Common myeloid progenitor, CD34-positive (primary cell): Measurements from ENCODE around the gene RIN1.
A peak's percentile ranks its signal among the peaks of the same experiment; 100 is the strongest.
"Not testable (repeated sequence)": the region's sequence is repeated elsewhere in the genome, so short reads cannot be mapped to it uniquely, and the experiment has no call there.

Experiments
- CTCF ChIA-PET: fragments of 350-600 bp; sonication (Branson Sonifier 250); formaldehyde crosslinking; loops from one replicate; lab custom pipeline; 2021; ENCODE audit warnings: antibody characterized with exemption; lab: Charles Lee
- POLR2A ChIA-PET: fragments of 350-600 bp; sonication (Branson Sonifier 250); formaldehyde crosslinking; loops from one replicate; lab custom pipeline; 2021; ENCODE audit warnings: antibody characterized with exemption; lab: Charles Lee
- DNase-seq, 3 donors: peaks; one replicate each; pipeline versions ENCODE4 v3.0.0 to v3.0.0-alpha.2; 2013
- H3K27ac ChIP-seq, 2 experiments: 1 replicate in 1 of 2; 2 replicates in 1 of 2; pipeline ENCODE4 v1.7.0; 2013; ENCODE audit warnings: inconsistent platforms in 2 of 2, low read length in 2 of 2, mild to moderate bottlenecking in 2 of 2, low read depth in 1 of 2, moderate library complexity in 1 of 2; ENCODE audit not compliant: severe bottlenecking in 2 of 2, insufficient read depth in 1 of 2, poor library complexity in 1 of 2
- H3K27me3 ChIP-seq, 5 experiments: replicated peaks in 2 of 5; 1 replicate in 3 of 5; 2 replicates in 2 of 5; pipeline versions ENCODE4 v1.6.1 to v1.7.0; 2013; ENCODE audit warnings: low read length in 4 of 5, mild to moderate bottlenecking in 2 of 5, moderate library complexity in 2 of 5, inconsistent platforms in 1 of 5; ENCODE audit not compliant: insufficient read depth in 5 of 5, control insufficient read depth in 4 of 5
- H3K36me3 ChIP-seq, 4 experiments: 1 replicate in 2 of 4; 2 replicates in 2 of 4; pipeline versions ENCODE4 v1.6.1 to v1.7.0; 2013; ENCODE audit warnings: low read length in 3 of 4, control low read depth in 1 of 4, mild to moderate bottlenecking in 1 of 4; ENCODE audit not compliant: control insufficient read depth in 4 of 4, insufficient read depth in 4 of 4
- H3K4me1 ChIP-seq, 4 experiments: 1 replicate in 3 of 4; 2 replicates in 1 of 4; pipeline versions ENCODE4 v1.6.1 to v1.7.1; 2013; ENCODE audit warnings: low read length in 3 of 4, mild to moderate bottlenecking in 3 of 4, control low read depth in 1 of 4, inconsistent platforms in 1 of 4, moderate library complexity in 1 of 4; ENCODE audit not compliant: control insufficient read depth in 4 of 4, insufficient read depth in 4 of 4; ENCODE audit errors: control extremely low read depth in 1 of 4
- H3K4me3 ChIP-seq, 7 experiments: 1 replicate in 4 of 7; 2 replicates in 3 of 7; pipeline versions ENCODE4 v1.5.1 to v1.7.0; 2013; ENCODE audit warnings: mild to moderate bottlenecking in 7 of 7, low read length in 6 of 7, moderate library complexity in 6 of 7, inconsistent platforms in 2 of 7, low read depth in 2 of 7, control low read depth in 1 of 7; ENCODE audit not compliant: insufficient read depth in 4 of 7, control insufficient read depth in 1 of 7; ENCODE audit errors: extremely low read depth in 1 of 7
- H3K9me3 ChIP-seq, 5 experiments: 1 replicate in 4 of 5; 2 replicates in 1 of 5; pipeline versions ENCODE4 v1.6.1 to v1.7.1; 2013; ENCODE audit warnings: low read length in 4 of 5, mild to moderate bottlenecking in 2 of 5, inconsistent platforms in 1 of 5, low read depth in 1 of 5, moderate library complexity in 1 of 5; ENCODE audit not compliant: control insufficient read depth in 4 of 5, insufficient read depth in 2 of 5; ENCODE audit errors: control extremely low read depth in 1 of 5
- WGBS: methylation state at CpG from one replicate; pipeline ENCODE4 v1.1.5; 2013; ENCODE audit not compliant: insufficient coverage; 5-methylcytosine and 5-hydroxymethylcytosine counted together

Gene RIN1

DNA sequence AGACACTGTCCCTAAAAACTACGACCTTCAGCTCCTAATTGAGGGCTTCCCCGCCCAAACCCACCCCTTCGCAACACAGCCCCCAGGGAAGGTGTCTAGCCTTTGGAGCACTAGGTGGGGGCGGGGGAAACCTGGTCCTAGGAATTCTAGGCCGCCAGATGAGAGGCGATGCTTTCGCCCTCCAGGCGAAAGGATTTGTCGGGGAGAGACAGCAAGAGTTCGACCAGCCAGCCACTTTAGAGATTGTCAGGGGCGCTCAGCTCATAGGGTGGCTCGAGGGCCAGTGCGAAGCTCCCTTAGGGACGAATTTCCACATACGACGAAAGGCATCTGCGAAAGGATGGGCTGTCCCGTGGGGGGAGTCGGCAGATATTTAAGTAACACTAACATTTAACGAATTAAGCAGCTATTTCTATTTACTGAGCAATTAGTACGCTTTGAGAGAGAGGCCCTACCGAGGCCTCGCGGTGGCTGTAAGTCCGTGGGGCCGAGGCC is 24.7 kb downstream of the RIN1 start:
- Histone ChIP-seq H3K27me3 (peaks cover 0 to 2% (median 0%) of the 10 kb centered on the region in 5 experiments), H3K27ac (peak overlapping the region in 1 of 2 experiments; percentile 73), H3K4me1 (peaks cover 0 to 28% (median 24%) of the 10 kb centered on the region in 4 experiments), H3K9me3 (no peaks in the 10 kb centered on the region), H3K36me3 (no peaks in the 10 kb centered on the region), H3K4me3 (peak overlapping the region; percentile 45 to 77 (median 70))
- ChIA-PET POLR2A (interaction anchor here (0.7 to 0.9 kb wide), 3 partner anchors 17 to 22 kb away, joined by 3 to 4 read pairs (median 3); partner anchors contain the start of gene YIF1A), CTCF (interaction anchor here (0.7 to 6.6 kb wide), 19 partner anchors 10 to 81 kb away, joined by 3 to 86 read pairs (median 8); partner anchors contain the start of genes BRMS1, RIN1 and YIF1A)
- DNase-seq, result no peak
- WGBS, result 25% methylated on average over 12 of the region's 26 CpGs

DNA sequence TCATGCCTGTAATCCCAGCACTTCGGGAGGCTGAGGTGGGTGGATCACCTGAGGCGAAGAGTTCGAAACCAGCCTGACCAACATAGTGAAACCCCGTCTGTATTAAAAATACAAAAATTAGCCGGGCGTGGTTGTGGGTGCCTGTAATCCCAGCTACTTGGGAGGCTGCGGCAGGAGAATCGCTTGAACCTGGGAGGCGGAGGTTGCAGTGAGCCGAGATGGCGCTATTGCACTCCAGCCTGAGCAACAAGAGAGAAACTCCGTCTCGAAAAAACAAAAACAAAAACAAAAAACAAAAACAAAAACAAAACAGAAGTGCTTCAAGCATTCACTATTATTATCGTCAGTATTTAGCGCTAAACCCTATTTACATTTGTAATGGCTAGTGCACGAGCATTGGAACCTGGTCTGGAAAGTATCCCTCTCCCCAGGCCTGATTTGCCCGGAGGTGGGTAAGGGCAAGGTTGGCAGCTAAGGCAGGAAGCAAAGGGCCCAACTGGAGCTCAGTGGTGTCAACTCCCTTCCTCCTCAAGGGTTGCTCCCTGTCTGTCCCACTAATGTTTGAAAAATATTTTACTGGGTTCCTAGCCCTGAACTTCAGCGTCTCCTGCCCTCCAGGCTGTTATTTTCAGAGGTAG is 25.3 kb downstream of the RIN1 start:
- peaks cover 0 to 23% (median 21%) of the 10 kb centered on the region in 4 experiments for H3K4me1 ChIP-seq
- not testable (repeated sequence) for DNase-seq, H3K27ac ChIP-seq, H3K9me3 ChIP-seq, H3K4me3 ChIP-seq, H3K27me3 ChIP-seq, H3K36me3 ChIP-seq
- POLR2A ChIA-PET, result interaction anchor here (0.8 kb wide), 1 partner anchor 21 kb away, joined by 3 read pairs; no protein-coding TSS in a partner anchor
- CTCF ChIA-PET, result interaction anchor here (0.7 to 6.6 kb wide), 18 partner anchors 10 to 82 kb away, joined by 3 to 86 read pairs (median 8); partner anchors contain the start of genes BRMS1, RIN1 and YIF1A
- WGBS, result 91% methylated on average over 13 of the region's 18 CpGs

DNA sequence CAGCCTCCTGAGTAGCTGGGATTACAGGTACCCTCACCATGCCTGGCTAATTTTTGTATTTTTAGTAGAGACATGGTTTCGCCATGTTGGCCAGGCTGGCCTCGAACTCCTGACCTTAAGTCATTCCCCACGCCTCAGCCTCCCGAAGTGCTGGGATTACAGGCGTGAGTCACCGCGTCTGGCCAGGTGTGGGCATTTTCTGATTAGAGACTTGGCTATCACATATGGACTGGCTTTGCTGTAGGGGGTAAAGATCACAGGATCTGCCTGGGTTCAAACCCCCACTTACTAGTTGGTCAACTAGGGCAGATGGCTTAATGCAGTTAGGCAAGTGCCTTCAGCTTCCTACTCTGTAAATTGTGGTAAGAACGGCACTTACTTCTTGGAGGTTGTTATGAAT is 25.9 kb downstream of the RIN1 start:
- no peak overlapping the region for H3K27ac ChIP-seq
- WGBS, result 96% methylated on average over 8 of the region's 8 CpGs
- peaks cover 0 to 23% (median 20%) of the 10 kb centered on the region in 4 experiments for H3K4me1 ChIP-seq
- DNase-seq, result no peak
- H3K27me3 ChIP-seq, result peaks cover 0 to 2% (median 0%) of the 10 kb centered on the region in 5 experiments
- CTCF ChIA-PET, result interaction anchor here (1.2 to 6.6 kb wide), 6 partner anchors 9 to 79 kb away, joined by 3 to 86 read pairs (median 45); partner anchors contain the start of genes BRMS1 and RIN1
- no peaks in the 10 kb centered on the region for H3K9me3 ChIP-seq
- no peak overlapping the region for H3K4me3 ChIP-seq
- H3K36me3 ChIP-seq, result no peaks in the 10 kb centered on the region
- POLR2A ChIA-PET, result interaction anchor here (0.6 kb wide), 1 partner anchor 805 kb away, joined by 3 read pairs; no protein-coding TSS in a partner anchor

DNA sequence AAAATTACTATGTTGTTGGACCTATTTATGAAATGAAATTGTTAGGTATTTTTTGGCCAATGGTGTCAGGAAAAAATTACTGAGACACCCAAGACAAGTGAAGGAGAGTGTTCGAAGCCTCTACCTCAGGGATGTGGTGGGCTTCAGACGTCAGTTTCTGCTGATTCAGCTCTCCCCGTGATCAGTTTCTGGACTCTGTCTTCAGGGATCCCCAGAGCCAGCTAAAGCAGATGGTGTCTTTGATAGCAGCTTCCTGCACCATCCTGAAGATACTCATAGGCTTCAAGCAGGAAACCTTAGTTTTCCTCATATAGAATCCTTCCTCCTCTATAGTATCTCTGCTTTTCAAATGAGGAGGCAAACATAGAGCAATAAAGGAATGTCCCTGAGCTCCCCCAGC is 26.8 kb downstream of the RIN1 start:
- ChIA-PET CTCF (interaction anchor here (1.2 to 6.6 kb wide), 5 partner anchors 9 to 53 kb away, joined by 3 to 86 read pairs (median 46); partner anchors contain the start of genes BRMS1 and RIN1), POLR2A (interaction anchor here (0.6 kb wide), 1 partner anchor 804 kb away, joined by 3 read pairs; no protein-coding TSS in a partner anchor)
- Histone ChIP-seq H3K4me3 (no peak overlapping the region), H3K27ac (no peak overlapping the region), H3K9me3 (no peaks in the 10 kb centered on the region), H3K4me1 (peaks cover 0 to 23% (median 20%) of the 10 kb centered on the region in 4 experiments), H3K36me3 (no peaks in the 10 kb centered on the region), H3K27me3 (peaks cover 0 to 2% (median 0%) of the 10 kb centered on the region in 5 experiments)
- no peak for DNase-seq
- WGBS, result 67% methylated on average over 3 of the region's 3 CpGs

DNA sequence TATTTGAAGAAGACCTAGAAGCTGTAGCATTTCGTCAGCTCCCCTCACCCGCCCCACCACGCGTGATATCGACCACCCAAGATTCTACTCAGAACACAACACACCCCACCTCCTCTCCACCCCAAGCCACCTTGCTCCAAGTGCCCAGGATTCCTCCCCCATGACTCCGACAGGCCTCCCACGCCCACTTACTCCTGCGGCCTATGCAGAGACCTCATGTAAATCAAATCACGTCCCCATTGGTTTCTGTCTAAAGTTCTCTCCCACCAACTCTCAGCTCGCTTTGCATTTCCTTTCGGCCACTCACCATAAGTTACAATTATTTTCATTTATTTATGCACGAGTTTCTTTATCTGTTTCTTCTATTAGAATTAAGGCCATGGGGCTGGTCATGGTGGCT is 33.6 kb downstream of the RIN1 start:
- WGBS, result 97% methylated on average over 10 of the region's 12 CpGs
- Histone ChIP-seq H3K4me3 (no peak overlapping the region), H3K9me3 (no peaks in the 10 kb centered on the region), H3K27ac (no peak overlapping the region), H3K4me1 (no peaks in the 10 kb centered on the region), H3K27me3 (no peaks in the 10 kb centered on the region), H3K36me3 (no peaks in the 10 kb centered on the region)
- DNase-seq, result no peak
- ChIA-PET CTCF (interaction anchor here (1.0 to 5.2 kb wide), 4 partner anchors 8 to 81 kb away, joined by 3 to 46 read pairs (median 3); partner anchors contain the start of gene YIF1A), POLR2A (no interaction called here)

DNA sequence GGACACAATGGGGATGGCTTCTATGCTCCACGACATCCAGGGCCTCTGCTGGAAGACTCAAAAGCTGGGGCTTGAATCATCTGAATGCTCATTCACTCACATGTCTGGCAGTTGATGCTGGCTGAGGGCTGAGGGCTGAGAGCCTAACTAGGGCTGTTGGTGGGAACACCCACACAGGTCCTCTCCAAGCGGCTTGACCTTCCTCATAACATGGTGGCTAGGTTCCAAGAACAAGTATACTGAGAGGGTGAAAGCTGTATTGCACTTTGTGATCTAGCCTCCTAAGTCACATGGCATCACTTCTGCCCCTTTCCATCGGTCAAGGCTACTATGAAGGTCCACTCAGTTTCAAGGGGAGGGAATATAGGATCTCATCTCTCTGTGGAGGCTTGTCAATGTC is 37.0 kb downstream of the RIN1 start:
- H3K36me3 ChIP-seq, result no peaks in the 10 kb centered on the region
- no peak overlapping the region for H3K4me3 ChIP-seq
- POLR2A ChIA-PET, result no interaction called here
- no peak for DNase-seq
- peaks cover 0 to 12% (median 9%) of the 10 kb centered on the region in 5 experiments for H3K27me3 ChIP-seq
- no peak overlapping the region for H3K27ac ChIP-seq
- CTCF ChIA-PET, result interaction anchor here (1.2 to 5.2 kb wide), 2 partner anchors 12 to 32 kb away, joined by 3 to 46 read pairs; no protein-coding TSS in a partner anchor
- 87% methylated on average over 2 of the region's 3 CpGs for WGBS
- no peaks in the 10 kb centered on the region for H3K4me1 ChIP-seq
- H3K9me3 ChIP-seq, result no peaks in the 10 kb centered on the region
